GM23338 (cell line): ENCODE measurements around the gene LAD1.

Experiments used
- CREB1 ChIP-seq: fragments of 250-450 bp; sonication (Bioruptor Pico); IDR thresholded peaks from 2 replicates; pipeline ENCODE4 v1.5.0; 2020; ENCODE audit warnings: low read depth, mild to moderate bottlenecking, moderate library complexity
- ETS1 ChIP-seq: IDR thresholded peaks from 2 replicates; pipeline ENCODE4 v1.6.1; 2016; ENCODE audit warnings: antibody characterized with exemption
- EZH2 ChIP-seq: fragments of 200-600 bp; sonication (generic); IDR thresholded peaks from one replicate; pipeline ENCODE4 v1.8.0; 2017; ENCODE audit warnings: antibody characterized with exemption, mild to moderate bottlenecking, low read depth; ENCODE audit not compliant: unreplicated experiment
- EZH2phosphoT487 ChIP-seq: fragments of 200-600 bp; sonication (generic); IDR thresholded peaks from one replicate; pipeline ENCODE4 v1.8.1; 2018; ENCODE audit warnings: antibody characterized with exemption; ENCODE audit not compliant: unreplicated experiment
- JUNB ChIP-seq: IDR thresholded peaks from one replicate; pipeline ENCODE4 v1.6.1; 2016; ENCODE audit warnings: antibody characterized with exemption; ENCODE audit not compliant: unreplicated experiment
- NANOG ChIP-seq: IDR thresholded peaks from 2 replicates; pipeline ENCODE4 v1.6.1; 2016; ENCODE audit warnings: antibody characterized with exemption, borderline replicate concordance
- POLR2AphosphoS5 ChIP-seq: IDR thresholded peaks from 2 replicates; pipeline ENCODE4 v1.6.1; 2016; ENCODE audit warnings: antibody characterized with exemption, low read depth
- ZNF114 ChIP-seq: fragments of 250-450 bp; sonication (Bioruptor Pico); IDR thresholded peaks from 2 replicates; pipeline ENCODE4 v1.5.0; 2020; ENCODE audit warnings: mild to moderate bottlenecking, moderate library complexity
- ZNF331 ChIP-seq: fragments of 250-450 bp; sonication (Bioruptor Pico); IDR thresholded peaks from 2 replicates; pipeline ENCODE4 v1.5.0; 2020; ENCODE audit warnings: low read depth, mild to moderate bottlenecking, moderate library complexity
- TF ChIP-seq, protein P1 (sequence below), 2 experiments: fragments of 200-600 bp in 1 of 2; sonication (generic) in 1 of 2; conservative IDR thresholded peaks; 2 replicates each; pipeline versions ENCODE4 v1.5.1 to v1.6.1; 2016 to 2017; ENCODE audit warnings: antibody characterized with exemption in 2 of 2, low read depth in 2 of 2, mild to moderate bottlenecking in 2 of 2, moderate library complexity in 1 of 2
- TF ChIP-seq, protein P2 (sequence below): IDR thresholded peaks from one replicate; pipeline ENCODE4 v1.6.1; 2018; ENCODE audit warnings: antibody characterized with exemption; ENCODE audit not compliant: unreplicated experiment

- TF ChIP-seq, protein P1, sequence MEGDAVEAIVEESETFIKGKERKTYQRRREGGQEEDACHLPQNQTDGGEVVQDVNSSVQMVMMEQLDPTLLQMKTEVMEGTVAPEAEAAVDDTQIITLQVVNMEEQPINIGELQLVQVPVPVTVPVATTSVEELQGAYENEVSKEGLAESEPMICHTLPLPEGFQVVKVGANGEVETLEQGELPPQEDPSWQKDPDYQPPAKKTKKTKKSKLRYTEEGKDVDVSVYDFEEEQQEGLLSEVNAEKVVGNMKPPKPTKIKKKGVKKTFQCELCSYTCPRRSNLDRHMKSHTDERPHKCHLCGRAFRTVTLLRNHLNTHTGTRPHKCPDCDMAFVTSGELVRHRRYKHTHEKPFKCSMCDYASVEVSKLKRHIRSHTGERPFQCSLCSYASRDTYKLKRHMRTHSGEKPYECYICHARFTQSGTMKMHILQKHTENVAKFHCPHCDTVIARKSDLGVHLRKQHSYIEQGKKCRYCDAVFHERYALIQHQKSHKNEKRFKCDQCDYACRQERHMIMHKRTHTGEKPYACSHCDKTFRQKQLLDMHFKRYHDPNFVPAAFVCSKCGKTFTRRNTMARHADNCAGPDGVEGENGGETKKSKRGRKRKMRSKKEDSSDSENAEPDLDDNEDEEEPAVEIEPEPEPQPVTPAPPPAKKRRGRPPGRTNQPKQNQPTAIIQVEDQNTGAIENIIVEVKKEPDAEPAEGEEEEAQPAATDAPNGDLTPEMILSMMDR (conservative IDR thresholded peaks at IDR 0.05; ENCODE audit: low read depth in 2 of 2), result no peak
- no peak for TF ChIP-seq EZH2
- TF ChIP-seq, protein P2, sequence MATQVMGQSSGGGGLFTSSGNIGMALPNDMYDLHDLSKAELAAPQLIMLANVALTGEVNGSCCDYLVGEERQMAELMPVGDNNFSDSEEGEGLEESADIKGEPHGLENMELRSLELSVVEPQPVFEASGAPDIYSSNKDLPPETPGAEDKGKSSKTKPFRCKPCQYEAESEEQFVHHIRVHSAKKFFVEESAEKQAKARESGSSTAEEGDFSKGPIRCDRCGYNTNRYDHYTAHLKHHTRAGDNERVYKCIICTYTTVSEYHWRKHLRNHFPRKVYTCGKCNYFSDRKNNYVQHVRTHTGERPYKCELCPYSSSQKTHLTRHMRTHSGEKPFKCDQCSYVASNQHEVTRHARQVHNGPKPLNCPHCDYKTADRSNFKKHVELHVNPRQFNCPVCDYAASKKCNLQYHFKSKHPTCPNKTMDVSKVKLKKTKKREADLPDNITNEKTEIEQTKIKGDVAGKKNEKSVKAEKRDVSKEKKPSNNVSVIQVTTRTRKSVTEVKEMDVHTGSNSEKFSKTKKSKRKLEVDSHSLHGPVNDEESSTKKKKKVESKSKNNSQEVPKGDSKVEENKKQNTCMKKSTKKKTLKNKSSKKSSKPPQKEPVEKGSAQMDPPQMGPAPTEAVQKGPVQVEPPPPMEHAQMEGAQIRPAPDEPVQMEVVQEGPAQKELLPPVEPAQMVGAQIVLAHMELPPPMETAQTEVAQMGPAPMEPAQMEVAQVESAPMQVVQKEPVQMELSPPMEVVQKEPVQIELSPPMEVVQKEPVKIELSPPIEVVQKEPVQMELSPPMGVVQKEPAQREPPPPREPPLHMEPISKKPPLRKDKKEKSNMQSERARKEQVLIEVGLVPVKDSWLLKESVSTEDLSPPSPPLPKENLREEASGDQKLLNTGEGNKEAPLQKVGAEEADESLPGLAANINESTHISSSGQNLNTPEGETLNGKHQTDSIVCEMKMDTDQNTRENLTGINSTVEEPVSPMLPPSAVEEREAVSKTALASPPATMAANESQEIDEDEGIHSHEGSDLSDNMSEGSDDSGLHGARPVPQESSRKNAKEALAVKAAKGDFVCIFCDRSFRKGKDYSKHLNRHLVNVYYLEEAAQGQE, result no peak
- no peak for TF ChIP-seq POLR2AphosphoS5
- TF ChIP-seq EZH2phosphoT487, result no peak
- TF ChIP-seq ZNF331, result no peak
- no peak for TF ChIP-seq ETS1
- TF ChIP-seq CREB1, result no peak
- no peak for TF ChIP-seq JUNB
- TF ChIP-seq NANOG, result no peak
- no peak for TF ChIP-seq ZNF114
Observed at GRCh38 chr1:201335901-201336300, 63.2 kb downstream of the LAD1 start.
